ENCODE data around the gene C10orf120.

The C10orf120 gene

GRCh38 chr10:122699796-122700455 is at the start of gene C10orf120:
Gene C10orf120 (minus strand): TSS chr10:122699846. CDS start chr10:122699790, 56 bp downstream.
- DNase-seq (ENCODE audit: insufficient read length, low spot score) (no peak), FAIRE-seq (no peak)
- no peak for TF ChIP-seq POLR2A (IDR thresholded peaks at IDR 0.05; ENCODE audit: low read depth, low read length)

- FAIRE-seq: no peak
Measured at GRCh38 chr10:122748496-122748895, 48.9 kb upstream of the C10orf120 start.

GRCh38 chr10:122746408-122746807 is 46.8 kb upstream of the C10orf120 start:
- no peak for TF ChIP-seq POLR2A (IDR thresholded peaks at IDR 0.05; ENCODE audit: low read depth, low read length)
- FAIRE-seq: no peak
- no peak for DNase-seq (ENCODE audit: insufficient read length, low spot score)

More at GRCh38 chr10:122748496-122748895, 48.9 kb upstream of the C10orf120 start:
- no peak for TF ChIP-seq POLR2A (IDR thresholded peaks at IDR 0.05; ENCODE audit: low read depth, low read length)
- DNase-seq (ENCODE audit: insufficient read length, low spot score): no peak

- FAIRE-seq: no peak
- TF ChIP-seq POLR2A (IDR thresholded peaks at IDR 0.05; ENCODE audit: low read depth, low read length): no peak
Measured at GRCh38 chr10:122744257-122744656, 44.6 kb upstream of the C10orf120 start.

GRCh38 chr10:122740640-122741039 is 41.0 kb upstream of the C10orf120 start:
- no peak for TF ChIP-seq POLR2A (IDR thresholded peaks at IDR 0.05; ENCODE audit: low read depth, low read length)
- no peak for DNase-seq (ENCODE audit: insufficient read length, low spot score)
- no peak for FAIRE-seq

More at GRCh38 chr10:122744257-122744656, 44.6 kb upstream of the C10orf120 start:
- DNase-seq (ENCODE audit: insufficient read length, low spot score): no peak

- FAIRE-seq (no peak), DNase-seq (ENCODE audit: insufficient read length, low spot score) (no peak)
- TF ChIP-seq POLR2A (IDR thresholded peaks at IDR 0.05; ENCODE audit: low read depth, low read length): no peak
Measured at GRCh38 chr10:122738031-122738430, 38.4 kb upstream of the C10orf120 start.

GRCh38 chr10:122733931-122734665 is 34.5 kb upstream of the C10orf120 start:
- DNase-seq (ENCODE audit: insufficient read length, low spot score) (no peak), FAIRE-seq (no peak)
- TF ChIP-seq POLR2A (IDR thresholded peaks at IDR 0.05; ENCODE audit: low read depth, low read length): no peak

GRCh38 chr10:122733443-122733842 is 33.8 kb upstream of the C10orf120 start:
- FAIRE-seq (no peak), DNase-seq (ENCODE audit: insufficient read length, low spot score) (no peak)
- TF ChIP-seq POLR2A (IDR thresholded peaks at IDR 0.05; ENCODE audit: low read depth, low read length): no peak

- FAIRE-seq (no peak), DNase-seq (ENCODE audit: insufficient read length, low spot score) (no peak)
- TF ChIP-seq POLR2A (IDR thresholded peaks at IDR 0.05; ENCODE audit: low read depth, low read length): no peak
Measured at GRCh38 chr10:122730238-122730637, 30.6 kb upstream of the C10orf120 start.

GRCh38 chr10:122729126-122729525 is 29.5 kb upstream of the C10orf120 start:
- DNase-seq (ENCODE audit: insufficient read length, low spot score) (no peak), FAIRE-seq (no peak)
- no peak for TF ChIP-seq POLR2A (IDR thresholded peaks at IDR 0.05; ENCODE audit: low read depth, low read length)

GRCh38 chr10:122727426-122727825 is 27.8 kb upstream of the C10orf120 start:
- TF ChIP-seq POLR2A (IDR thresholded peaks at IDR 0.05; ENCODE audit: low read depth, low read length): no peak
- DNase-seq (ENCODE audit: insufficient read length, low spot score) (no peak), FAIRE-seq (no peak)

- FAIRE-seq: no peak
- TF ChIP-seq POLR2A (IDR thresholded peaks at IDR 0.05; ENCODE audit: low read depth, low read length): no peak
Measured at GRCh38 chr10:122725768-122726167, 26.1 kb upstream of the C10orf120 start.

GRCh38 chr10:122725006-122725405 is 25.4 kb upstream of the C10orf120 start:
- FAIRE-seq (no peak), DNase-seq (ENCODE audit: insufficient read length, low spot score) (no peak)
- no peak for TF ChIP-seq POLR2A (IDR thresholded peaks at IDR 0.05; ENCODE audit: low read depth, low read length)

More at GRCh38 chr10:122725768-122726167, 26.1 kb upstream of the C10orf120 start:
- DNase-seq (ENCODE audit: insufficient read length, low spot score): no peak

- no peak for TF ChIP-seq POLR2A (IDR thresholded peaks at IDR 0.05; ENCODE audit: low read depth, low read length)
- FAIRE-seq (no peak), DNase-seq (ENCODE audit: insufficient read length, low spot score) (no peak)
Measured at GRCh38 chr10:122721111-122721510, 21.5 kb upstream of the C10orf120 start.

GRCh38 chr10:122716025-122716424 is 16.4 kb upstream of the C10orf120 start:
- DNase-seq (ENCODE audit: insufficient read length, low spot score) (no peak), FAIRE-seq (no peak)
- TF ChIP-seq POLR2A (IDR thresholded peaks at IDR 0.05; ENCODE audit: low read depth, low read length): no peak
